Spleen (tissue), 11 donors: ENCODE data around the gene SORCS1. TPM values are rescaled to one million over a fixed set of nuclear protein-coding genes. Genes with fewer than 3 reads are reported as not detected.

Experiments used
- DNase-seq: peaks from one replicate; pipeline ENCODE4 v3.0.0-alpha.2; 2020
- H3K27ac ChIP-seq, 8 donors: fragments of 200-600 bp; sonication (generic) in 7 of 8; 1 replicate in 4 of 8; 2 replicates in 4 of 8; pipeline versions ENCODE4 v1.5.0 to v1.8.0; 2016 to 2021; ENCODE audit warnings: inconsistent platforms in 4 of 8, mild to moderate bottlenecking in 4 of 8, moderate library complexity in 1 of 8
- H3K27me3 ChIP-seq, 7 donors: fragments of 200-600 bp; sonication (generic) in 6 of 7; replicated peaks in 1 of 7; 1 replicate in 4 of 7; 2 replicates in 3 of 7; pipeline versions ENCODE4 v1.5.0 to v1.8.0; 2016 to 2021; ENCODE audit warnings: inconsistent platforms in 3 of 7, mild to moderate bottlenecking in 1 of 7
- H3K36me3 ChIP-seq, 6 donors: fragments of 200-600 bp; sonication (generic) in 5 of 6; 1 replicate in 4 of 6; 2 replicates in 2 of 6; pipeline versions ENCODE4 v1.5.0 to v1.8.0; 2016 to 2021; ENCODE audit warnings: inconsistent platforms in 2 of 6
- H3K4me1 ChIP-seq, 6 donors: fragments of 200-600 bp; sonication (generic) in 5 of 6; 1 replicate in 3 of 6; 2 replicates in 3 of 6; pipeline versions ENCODE4 v1.5.0 to v1.8.0; 2016 to 2021; ENCODE audit warnings: inconsistent platforms in 3 of 6
- H3K4me3 ChIP-seq, 8 donors: fragments of 200-600 bp; sonication (generic) in 7 of 8; 1 replicate in 4 of 8; 2 replicates in 4 of 8; pipeline versions ENCODE4 v1.5.0 to v1.8.0; 2016 to 2021; ENCODE audit warnings: inconsistent platforms in 4 of 8, mild to moderate bottlenecking in 4 of 8, moderate library complexity in 2 of 8
- H3K9me3 ChIP-seq, 8 donors: fragments of 200-600 bp; sonication (generic) in 7 of 8; 1 replicate in 4 of 8; 2 replicates in 4 of 8; pipeline versions ENCODE4 v1.5.0 to v1.8.0; 2016 to 2021; ENCODE audit warnings: inconsistent platforms in 4 of 8
- CTCF ChIP-seq, 11 experiments: fragments of 200-600 bp in 7 of 11; fragments of 450-650 bp in 4 of 11; sonication (generic) in 4 of 11; IDR thresholded peaks in 8 of 11; conservative IDR thresholded peaks in 3 of 11; 1 replicate in 7 of 11; 2 replicates in 4 of 11; pipeline versions ENCODE4 v1.4.0 to v1.8.0; 2016 to 2021; ENCODE audit warnings: antibody characterized with exemption in 11 of 11, inconsistent platforms in 4 of 11, mild to moderate bottlenecking in 1 of 11
- POLR2A ChIP-seq, 3 donors: fragments of 450-650 bp; IDR thresholded peaks; one replicate each; pipeline ENCODE4 v1.5.1; 2017; ENCODE audit warnings: antibody characterized with exemption in 3 of 3, mild to moderate bottlenecking in 1 of 3
- POLR2AphosphoS5 ChIP-seq, 3 donors: sonication (generic); formaldehyde crosslinking; IDR thresholded peaks; one replicate each; pipeline ENCODE4 v1.5.1; 2017; ENCODE audit warnings: antibody characterized with exemption in 3 of 3
- WGBS, 5 donors: extraction: QIAGEN DNeasy Blood & Tissue Kit in 3 of 5; methylation state at CpG; one replicate each; pipeline versions ENCODE4 v1.1.5 to v1.1.7; 2013 to 2018; 5-methylcytosine and 5-hydroxymethylcytosine counted together
- intact Hi-C: fragments of 100-400 bp; cut with DNase I; formaldehyde crosslinking; loops from one replicate; pipeline ENCODE4 v1.15.0; 2023; ENCODE audit warnings: low total_unique reads
- polyA plus RNA-seq, 3 donors: library from polyadenylated mRNA; stranded (reverse); fragments of 200-250 nt; gene quantifications; one replicate each; pipeline ENCODE4 v1.2.1, GENCODE V29; 2013
- total RNA-seq, 7 donors: library from RNA; depleted of rRNA in 3 of 7; stranded (reverse); fragments of >200 nt in 3 of 7; fragmentation: NEBNext Ultra II Directional in 4 of 7; extraction: Animal tissue kit (Norgen Biotek cat#: 25700) in 4 of 7; gene quantifications; one replicate each; pipeline versions ENCODE4 v1.1.0 to v1.2.1, GENCODE V29; 2016 to 2021
- donor health status: healthy with polysubstance abuse.
- donor health status: DM: no; HTN: no; CAD: no; lungs with moderate emphysema.
- donor health status: DM: no; HTN: no; CAD: no.
- donor health status: Bipolar disorder and iron deficiency.
- donor health status: healthy.
- donor health status: DM: no; HTN: no; CAD: no.
- donor health status: DM: yes; HTN: yes; CAD: no.

SORCS1 gene
- total and polyA plus RNA-seq, 10 donors = 0.67 to 2.7 (median 1.6) TPM

- no peak for DNase-seq
- no peak overlapping the region for H3K4me3 ChIP-seq
- TF ChIP-seq POLR2A (IDR thresholded peaks at IDR 0.05) (no peak), POLR2AphosphoS5 (IDR thresholded peaks at IDR 0.05) (no peak), CTCF (IDR thresholded peaks at IDR 0.05 in 8 of 11, conservative IDR thresholded peaks at IDR 0.05 in 3 of 11) (no peak)
- intact Hi-C loops = no loop called here
- WGBS, 5 donors = 75 to 92% (median 84%) methylated on average over 9 of the region's 9 CpGs
- H3K36me3 ChIP-seq = no peaks in the 10 kb centered on the region
- H3K27ac ChIP-seq = no peak overlapping the region
- no peaks in the 10 kb centered on the region for H3K4me1 ChIP-seq
- no peaks in the 10 kb centered on the region for H3K27me3 ChIP-seq
- no peaks in the 10 kb centered on the region for H3K9me3 ChIP-seq
Observed at GRCh38 chr10:106652279-106652678, 512.2 kb downstream of the SORCS1 start.

GRCh38 chr10:106648534-106649481, 515.7 kb downstream of the SORCS1 start:
- H3K27ac ChIP-seq = no peak overlapping the region
- H3K4me3 ChIP-seq = no peak overlapping the region
- no peaks in the 10 kb centered on the region for H3K36me3 ChIP-seq
- no peak for DNase-seq
- intact Hi-C loops = no loop called here
- no peaks in the 10 kb centered on the region for H3K27me3 ChIP-seq
- WGBS, 5 donors = 72 to 89% (median 76%) methylated on average over 11 to 14 of the region's 14 CpGs
- TF ChIP-seq POLR2AphosphoS5 (IDR thresholded peaks at IDR 0.05) (no peak), CTCF (IDR thresholded peaks at IDR 0.05 in 8 of 11, conservative IDR thresholded peaks at IDR 0.05 in 3 of 11) (no peak), POLR2A (IDR thresholded peaks at IDR 0.05) (no peak)
- no peaks in the 10 kb centered on the region for H3K4me1 ChIP-seq
- H3K9me3 ChIP-seq = no peaks in the 10 kb centered on the region

GRCh38 chr10:106643473-106643872, 521.0 kb downstream of the SORCS1 start:
- TF ChIP-seq CTCF (IDR thresholded peaks at IDR 0.05 in 8 of 11, conservative IDR thresholded peaks at IDR 0.05 in 3 of 11) (no peak), POLR2AphosphoS5 (IDR thresholded peaks at IDR 0.05) (no peak), POLR2A (IDR thresholded peaks at IDR 0.05) (no peak)
- Histone ChIP-seq H3K27me3 (no peaks in the 10 kb centered on the region), H3K4me1 (no peaks in the 10 kb centered on the region), H3K4me3 (no peak overlapping the region), H3K27ac (no peak overlapping the region), H3K9me3 (no peaks in the 10 kb centered on the region), H3K36me3 (no peaks in the 10 kb centered on the region)
- intact Hi-C loops = no loop called here
- 60 to 85% (median 73%) methylated on average over 1 of the region's 1 CpG for WGBS, 5 donors
- no peak for DNase-seq

- H3K36me3 ChIP-seq = no peaks in the 10 kb centered on the region
- no peak for DNase-seq
- TF ChIP-seq POLR2AphosphoS5 (IDR thresholded peaks at IDR 0.05) (no peak), POLR2A (IDR thresholded peaks at IDR 0.05) (no peak), CTCF (IDR thresholded peaks at IDR 0.05 in 8 of 11, conservative IDR thresholded peaks at IDR 0.05 in 3 of 11) (no peak)
- H3K27me3 ChIP-seq = no peaks in the 10 kb centered on the region
- H3K9me3 ChIP-seq = no peaks in the 10 kb centered on the region
- H3K27ac ChIP-seq = no peak overlapping the region
- intact Hi-C loops = no loop called here
- no peaks in the 10 kb centered on the region for H3K4me1 ChIP-seq
- no peak overlapping the region for H3K4me3 ChIP-seq
Observed at GRCh38 chr10:106637873-106638272, 526.6 kb downstream of the SORCS1 start.
